Stimulated activated CD8-positive, alpha-beta memory T cell treated with anti-CD3 and anti-CD28 coated beads, Interleukin-15, amount 100 ng/mL, for 1 hour (primary cell): Measurements from ENCODE around the gene KISS1.

ENCODE experiments used
- DNase-seq: peaks from one replicate; pipeline ENCODE4 v3.0.0-alpha.2; 2020; ENCODE audit warnings: low read depth

Gene KISS1

GRCh38 chr1:204191456-204191855, 4.8 kb downstream of the KISS1 start:
- DNase-seq = no peak

- no peak for DNase-seq
These were observed 5.8 kb downstream of the KISS1 start for GRCh38 chr1:204190212-204191211.

GRCh38 chr1:204188959-204189639, 7.2 kb downstream of the KISS1 start:
- DNase-seq = no peak

GRCh38 chr1:204186597-204186996, 9.7 kb downstream of the KISS1 start:
- DNase-seq = no peak

- DNase-seq = no peak
These were observed 15.2 kb downstream of the KISS1 start for GRCh38 chr1:204181116-204181515.

- no peak for DNase-seq
These were observed 16.2 kb downstream of the KISS1 start for GRCh38 chr1:204180133-204180532.

GRCh38 chr1:204178487-204179281, 17.6 kb downstream of the KISS1 start:
- DNase-seq = no peak

- no peak for DNase-seq
These were observed 19.2 kb downstream of the KISS1 start for GRCh38 chr1:204177133-204177532.

GRCh38 chr1:204176049-204176448, 20.2 kb downstream of the KISS1 start:
- no peak for DNase-seq

GRCh38 chr1:204174958-204175357, 21.3 kb downstream of the KISS1 start:
- DNase-seq = no peak

- DNase-seq = no peak
These were observed 23.8 kb downstream of the KISS1 start for GRCh38 chr1:204172404-204173029.

- DNase-seq = no peak
These were observed 24.5 kb downstream of the KISS1 start for GRCh38 chr1:204171751-204172178.

- no peak for DNase-seq
These were observed 25.7 kb downstream of the KISS1 start for GRCh38 chr1:204170494-204171155.

- DNase-seq = no peak
These were observed 26.4 kb downstream of the KISS1 start for GRCh38 chr1:204169858-204170257.

- DNase-seq = no peak
These were observed 28.6 kb downstream of the KISS1 start for GRCh38 chr1:204167730-204168129.

GRCh38 chr1:204166219-204166618, 30.1 kb downstream of the KISS1 start, which contains the start of gene REN:
Gene REN, minus strand, starts transcription at chr1:204166337. Its CDS starts 44 bp downstream, at chr1:204166293.
- DNase-seq = no peak

GRCh38 chr1:204162494-204163074, 33.7 kb downstream of the KISS1 start:
- peak; percentile 69 for DNase-seq

- no peak for DNase-seq
These were observed 34.4 kb downstream of the KISS1 start for GRCh38 chr1:204161609-204162493.

- no peak for DNase-seq
These were observed 38.3 kb downstream of the KISS1 start for GRCh38 chr1:204157962-204158361.

GRCh38 chr1:204155881-204156280, 40.4 kb downstream of the KISS1 start:
- DNase-seq = no peak
